ENCODE data around the gene WNK2. TPM values are rescaled to one million over a fixed set of nuclear protein-coding genes. Genes with fewer than 3 reads are reported as not detected.

The WNK2 gene
- total RNA-seq, 2 donors from 2014 or later: 2.6 to 3.8 TPM

GRCh38 chr9:93231121-93231694 is 47.3 kb downstream of the WNK2 start:
- no peak for DNase-seq (ENCODE audit: low spot score in 2 of 2)
- H3K9me3 Mint-ChIP-seq: no peaks in the 10 kb centered on the region
- no peak for ATAC-seq
- H3K36me3 Mint-ChIP-seq: no peaks in the 10 kb centered on the region
- no peak overlapping the region for H3K27ac Mint-ChIP-seq

- no peaks in the 10 kb centered on the region for H3K9me3 Mint-ChIP-seq
- DNase-seq (ENCODE audit: low spot score in 2 of 2) (no peak), ATAC-seq (no peak)
- no peaks in the 10 kb centered on the region for H3K36me3 Mint-ChIP-seq
- H3K27ac Mint-ChIP-seq: no peak overlapping the region
Measured at GRCh38 chr9:93231716-93232115, 47.8 kb downstream of the WNK2 start.

- H3K9me3 Mint-ChIP-seq: peaks cover 4% of the 10 kb centered on the region in 2 donors
Measured at GRCh38 chr9:93232388-93232960, 48.5 kb downstream of the WNK2 start.

DNA sequence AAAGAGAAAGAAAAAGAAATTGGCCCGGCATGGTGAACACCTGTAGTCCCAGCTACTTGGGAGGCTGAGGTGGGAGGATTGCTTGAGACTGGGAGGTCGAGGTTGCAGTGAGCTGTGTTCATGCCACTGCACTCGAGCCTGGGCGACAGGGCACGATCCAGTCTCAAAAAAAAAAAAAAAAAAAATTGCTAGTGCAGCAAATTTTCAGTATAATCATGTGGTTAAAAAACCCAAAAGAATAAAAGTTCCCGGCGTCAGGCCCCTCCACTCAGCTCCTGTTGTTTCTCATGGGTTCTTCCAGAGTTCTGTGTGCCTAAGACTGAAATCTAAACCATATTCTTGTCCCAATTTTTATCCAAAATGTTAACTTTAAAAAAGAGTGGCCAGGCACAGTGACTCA is 49.1 kb downstream of the WNK2 start:
- Mint-ChIP-seq H3K27ac (peak overlapping the region in 1 of 2 donors; percentile 22), H3K36me3 (peaks cover 0 to 9% of the 10 kb centered on the region in 2 donors), H3K9me3 (peaks cover 6 to 7% of the 10 kb centered on the region in 2 donors)
- DNase-seq (ENCODE audit: low spot score in 2 of 2) (no peak), ATAC-seq (no peak)

More at GRCh38 chr9:93232388-93232960, 48.5 kb downstream of the WNK2 start:
- DNase-seq (ENCODE audit: low spot score in 2 of 2) (no peak), ATAC-seq (no peak)
- Mint-ChIP-seq H3K27ac (peak overlapping the region in 1 of 2 donors; percentile 22), H3K36me3 (peaks cover 0 to 4% of the 10 kb centered on the region in 2 donors)

DNA sequence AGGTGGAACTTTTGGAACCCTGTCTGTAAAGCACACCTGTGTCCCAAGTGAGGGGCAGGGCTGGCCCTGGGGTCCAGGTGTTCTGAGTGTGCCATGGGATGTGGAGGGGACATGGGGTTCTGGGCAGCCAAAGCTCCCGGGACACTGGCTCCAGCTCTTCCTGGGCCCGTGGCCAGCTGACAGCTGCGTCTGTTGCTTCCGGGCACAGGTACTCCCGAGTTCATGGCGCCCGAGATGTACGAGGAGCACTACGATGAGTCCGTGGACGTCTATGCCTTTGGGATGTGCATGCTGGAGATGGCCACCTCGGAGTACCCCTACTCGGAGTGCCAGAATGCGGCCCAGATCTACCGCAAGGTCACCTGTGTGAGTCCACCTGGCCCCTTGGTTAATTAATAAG is 50.7 kb downstream of the WNK2 start:
- no peak for ATAC-seq
- no peak overlapping the region for H3K27ac Mint-ChIP-seq
- DNase-seq (ENCODE audit: low spot score in 2 of 2): no peak
- H3K36me3 Mint-ChIP-seq: peaks cover 0 to 11% of the 10 kb centered on the region in 2 donors
- peaks cover 6 to 8% of the 10 kb centered on the region in 2 donors for H3K9me3 Mint-ChIP-seq

- ATAC-seq (no peak), DNase-seq (ENCODE audit: low spot score in 2 of 2) (no peak)
- Mint-ChIP-seq H3K36me3 (peaks cover 0 to 11% of the 10 kb centered on the region in 2 donors), H3K9me3 (peaks cover 6 to 8% of the 10 kb centered on the region in 2 donors), H3K27ac (no peak overlapping the region)
Measured at GRCh38 chr9:93235300-93235960, 51.5 kb downstream of the WNK2 start.

DNA sequence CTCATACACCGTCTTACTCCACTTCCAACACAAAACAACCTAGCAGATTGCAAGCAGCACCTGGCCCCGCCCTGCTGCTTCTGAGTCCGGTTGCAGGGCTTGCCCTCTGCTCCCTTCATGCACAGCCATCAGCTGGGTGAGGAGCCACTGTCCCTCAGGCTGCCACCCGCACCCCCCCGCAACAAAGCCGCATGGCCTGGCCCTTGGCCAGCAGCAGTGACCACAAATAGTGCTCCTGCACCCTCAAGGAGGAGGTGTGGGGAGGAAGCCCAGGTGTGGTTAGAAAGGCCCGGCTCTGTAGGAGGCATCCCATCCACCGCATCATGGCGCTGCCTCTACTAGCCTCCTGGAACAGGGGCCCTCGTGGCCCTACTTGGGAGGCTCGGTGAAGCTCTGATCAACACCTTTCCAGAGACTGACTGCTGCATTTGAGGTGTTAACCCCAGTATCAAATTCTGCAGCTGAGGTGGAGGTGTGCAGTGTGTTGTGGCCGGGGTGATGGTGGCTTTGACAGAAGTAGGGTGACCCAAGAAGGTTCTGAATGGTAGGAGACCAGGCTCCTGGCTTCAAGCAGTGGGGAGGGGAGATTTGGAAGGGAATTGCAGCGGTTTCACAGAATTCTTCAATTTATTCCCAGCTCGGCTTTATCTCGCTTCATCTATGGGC is 52.7 kb downstream of the WNK2 start:
- Mint-ChIP-seq H3K27ac (no peak overlapping the region), H3K36me3 (peaks cover 0 to 11% of the 10 kb centered on the region in 2 donors), H3K9me3 (peaks cover 6 to 8% of the 10 kb centered on the region in 2 donors)
- DNase-seq (ENCODE audit: low spot score in 2 of 2) (no peak), ATAC-seq (no peak)

DNA sequence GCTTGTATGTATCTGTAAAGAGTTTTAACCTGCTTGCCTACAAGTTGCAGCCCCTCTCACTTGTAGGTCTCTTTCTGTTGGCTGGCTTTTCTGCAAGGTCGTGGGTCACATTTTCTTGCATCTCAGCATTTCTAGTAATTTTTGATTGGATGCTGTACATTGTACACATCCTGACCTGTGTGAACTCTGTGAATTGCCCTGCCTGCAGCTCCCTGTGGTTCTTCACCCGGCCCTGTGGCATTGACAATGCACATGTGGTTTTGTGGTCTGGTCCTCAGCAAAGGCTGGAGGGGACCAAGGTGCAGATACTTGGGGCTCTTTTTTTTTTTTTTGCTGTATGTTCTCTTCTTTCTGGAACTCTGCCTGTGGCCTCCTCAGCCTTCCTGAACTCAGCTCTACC is 53.6 kb downstream of the WNK2 start:
- no peak for DNase-seq (ENCODE audit: low spot score in 2 of 2)
- Mint-ChIP-seq H3K27ac (no peak overlapping the region), H3K36me3 (peaks cover 0 to 11% of the 10 kb centered on the region in 2 donors), H3K9me3 (peaks cover 6 to 8% of the 10 kb centered on the region in 2 donors)
- ATAC-seq: no peak

DNA sequence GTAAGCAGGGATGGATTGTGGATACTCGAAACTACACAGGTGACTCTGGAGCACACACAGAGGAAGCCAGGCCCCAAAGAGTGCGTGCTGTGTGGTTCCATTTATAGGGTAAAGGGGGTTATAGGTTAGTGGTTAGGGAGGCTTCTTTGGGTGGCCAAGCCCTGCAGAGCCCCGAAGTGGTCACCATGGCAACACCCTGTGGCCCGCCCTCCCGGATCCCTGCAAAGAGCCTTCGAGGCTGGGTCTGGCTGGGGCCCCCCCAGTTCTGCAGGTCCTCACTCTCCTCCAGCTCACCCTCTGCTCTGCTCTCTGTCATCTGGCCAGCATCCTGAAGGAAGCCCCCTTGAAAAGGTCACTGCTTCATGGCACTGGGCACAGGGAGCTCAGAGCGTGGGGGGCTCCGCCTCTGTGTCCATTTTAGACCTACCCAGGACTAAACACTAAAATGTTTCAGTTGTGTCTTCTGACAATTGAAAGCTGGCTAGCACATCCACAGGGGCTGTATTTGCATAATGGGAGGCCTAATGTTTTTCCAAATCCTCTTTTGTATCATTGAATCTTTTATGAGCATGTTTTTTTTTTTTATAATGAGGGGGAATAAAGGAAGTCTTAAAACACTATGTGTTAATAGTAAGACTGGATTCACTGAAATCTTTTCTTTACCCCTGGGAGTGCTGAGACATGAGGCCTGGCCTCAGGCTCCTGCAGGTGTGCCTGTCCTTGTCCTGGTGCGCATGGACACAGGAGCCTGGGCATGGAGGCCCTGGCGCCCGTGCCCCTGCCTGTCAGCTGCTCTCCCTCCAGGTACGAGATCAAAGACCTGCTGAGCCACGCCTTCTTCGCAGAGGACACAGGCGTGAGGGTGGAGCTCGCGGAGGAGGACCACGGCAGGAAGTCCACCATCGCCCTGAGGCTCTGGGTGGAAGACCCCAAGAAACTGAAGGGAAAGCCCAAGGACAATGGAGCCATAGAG is 55.3 kb downstream of the WNK2 start:
- no peak for ATAC-seq
- no peak for DNase-seq (ENCODE audit: low spot score in 2 of 2)
- Mint-ChIP-seq H3K9me3 (peaks cover 6 to 8% of the 10 kb centered on the region in 2 donors), H3K36me3 (peaks cover 0 to 11% of the 10 kb centered on the region in 2 donors), H3K27ac (no peak overlapping the region)

- peaks cover 6 to 8% of the 10 kb centered on the region in 2 donors for H3K9me3 Mint-ChIP-seq
- H3K36me3 Mint-ChIP-seq: peaks cover 0 to 11% of the 10 kb centered on the region in 2 donors
- ATAC-seq: no peak
- no peak overlapping the region for H3K27ac Mint-ChIP-seq
- no peak for DNase-seq (ENCODE audit: low spot score in 2 of 2)
Measured at GRCh38 chr9:93240891-93241334, 57.0 kb downstream of the WNK2 start.

DNA sequence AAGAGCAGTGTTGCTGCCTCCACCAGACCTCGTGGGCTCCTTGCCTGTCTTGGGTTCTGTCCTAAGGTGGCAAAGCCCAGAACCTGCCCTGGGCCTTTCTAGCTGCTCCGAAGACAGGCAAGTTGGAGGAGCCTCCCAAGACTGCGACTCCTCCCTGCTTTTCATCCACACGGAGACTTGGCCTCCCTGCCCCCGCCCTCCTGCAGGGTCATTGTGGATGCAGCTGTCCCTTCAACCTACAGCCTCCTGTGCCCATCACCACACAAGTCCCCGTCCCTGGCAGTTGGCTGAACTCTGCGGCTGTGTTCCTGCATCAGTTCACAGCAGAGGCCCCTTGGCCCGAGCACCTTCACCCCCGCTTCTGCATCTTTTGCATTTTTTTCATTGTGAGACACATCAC is 59.2 kb downstream of the WNK2 start:
- no peaks in the 10 kb centered on the region for H3K9me3 Mint-ChIP-seq
- DNase-seq (ENCODE audit: low spot score in 2 of 2) (no peak), ATAC-seq (no peak)
- no peak overlapping the region for H3K27ac Mint-ChIP-seq
- peaks cover 0 to 1% of the 10 kb centered on the region in 2 donors for H3K36me3 Mint-ChIP-seq

DNA sequence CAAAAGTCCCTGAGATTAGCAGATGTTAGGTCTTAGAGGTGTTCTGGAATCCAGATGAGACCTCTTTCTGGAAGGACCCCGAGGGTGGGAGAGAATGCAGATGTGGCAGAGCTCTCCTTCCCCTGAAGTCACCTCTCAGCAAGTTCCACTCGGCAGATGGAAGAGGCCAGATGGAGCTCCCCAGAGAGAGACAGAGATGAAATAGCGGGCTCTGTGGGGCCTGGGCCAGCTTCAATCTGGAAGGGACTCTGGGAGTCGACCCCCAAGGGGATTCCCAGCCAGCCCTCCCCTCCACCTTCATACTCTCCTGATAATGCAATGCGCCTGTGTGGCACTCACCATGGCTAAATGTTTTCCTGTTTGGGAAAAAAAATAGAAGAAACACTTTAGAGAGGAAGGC is 60.2 kb downstream of the WNK2 start:
- H3K27ac Mint-ChIP-seq: no peak overlapping the region
- no peak for DNase-seq (ENCODE audit: low spot score in 2 of 2)
- no peak for ATAC-seq
- H3K9me3 Mint-ChIP-seq: no peaks in the 10 kb centered on the region
- H3K36me3 Mint-ChIP-seq: no peaks in the 10 kb centered on the region

DNA sequence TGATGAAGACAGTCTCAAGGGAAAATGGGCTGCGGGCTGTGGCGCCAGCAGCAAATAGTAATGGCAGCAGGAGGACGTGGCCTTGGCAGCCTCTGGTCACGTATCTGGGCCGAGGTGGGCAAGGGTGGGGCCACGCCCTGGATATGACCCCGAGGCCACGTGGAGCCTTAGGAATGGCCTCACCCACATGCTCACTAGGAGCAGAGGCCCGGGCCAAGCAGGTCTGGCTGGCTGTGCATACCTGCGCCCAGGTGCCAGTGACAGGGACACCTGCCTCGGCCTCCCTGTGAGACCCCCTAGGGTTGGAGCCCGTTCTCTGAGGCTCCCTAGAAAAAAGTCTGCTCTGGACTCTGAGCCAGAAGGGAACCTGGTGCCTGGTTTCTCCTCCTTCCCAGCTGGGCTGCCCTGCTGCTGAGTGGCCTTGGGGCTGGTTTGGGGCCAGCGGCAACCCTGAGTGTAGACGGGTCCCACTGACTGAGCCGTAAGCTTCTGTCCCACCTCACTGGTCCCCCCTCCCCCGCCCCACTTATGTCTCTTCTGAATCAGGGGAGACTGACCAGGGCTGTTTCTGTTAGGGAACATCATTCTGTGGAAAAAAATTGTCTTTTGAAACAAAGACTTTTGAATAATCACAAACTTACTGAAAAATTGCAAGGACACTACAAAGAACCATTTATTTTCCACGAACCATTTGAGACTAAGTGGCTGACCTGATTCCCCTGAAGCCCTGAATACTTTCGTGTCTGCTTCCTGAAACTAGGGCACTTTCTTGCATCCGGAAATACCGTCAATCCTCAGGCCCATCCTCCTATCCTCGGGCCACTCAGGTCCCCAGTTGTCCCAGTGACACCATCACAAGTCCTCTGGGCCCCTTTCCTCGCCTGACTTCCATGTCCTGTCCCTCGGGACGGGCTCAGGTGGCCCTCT is 60.8 kb downstream of the WNK2 start:
- Mint-ChIP-seq H3K27ac (no peak overlapping the region), H3K9me3 (no peaks in the 10 kb centered on the region), H3K36me3 (no peaks in the 10 kb centered on the region)
- ATAC-seq: no peak
- no peak for DNase-seq (ENCODE audit: low spot score in 2 of 2)

DNA sequence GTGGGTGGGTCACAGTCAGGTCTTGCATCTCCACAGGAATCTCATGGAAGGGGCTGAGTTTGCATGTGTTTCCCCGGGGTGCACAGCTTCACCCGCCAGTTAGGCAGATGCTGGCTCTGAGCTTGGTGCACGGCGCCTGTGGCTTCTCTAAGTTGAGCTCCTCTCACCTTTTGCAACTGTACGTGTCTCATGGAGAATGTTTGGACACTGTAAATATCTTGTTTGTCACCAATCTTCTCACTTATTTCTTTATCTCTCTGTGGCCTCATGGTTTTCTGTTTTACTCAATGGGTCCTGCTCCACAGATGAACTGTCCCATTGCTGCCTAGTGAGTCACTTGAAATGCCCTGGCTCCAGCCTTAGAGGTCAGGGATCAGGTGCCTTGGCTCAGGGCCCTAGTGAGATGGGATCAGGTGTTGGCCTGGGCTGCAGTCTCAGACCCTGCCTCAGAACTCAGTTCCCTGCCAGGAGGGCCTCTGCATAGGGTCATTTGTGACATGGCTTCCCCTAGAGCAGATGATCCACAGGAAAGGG is 61.6 kb downstream of the WNK2 start:
- Mint-ChIP-seq H3K9me3 (no peaks in the 10 kb centered on the region), H3K36me3 (no peaks in the 10 kb centered on the region), H3K27ac (no peak overlapping the region)
- ATAC-seq (no peak), DNase-seq (ENCODE audit: low spot score in 2 of 2) (no peak)

- Mint-ChIP-seq H3K27ac (no peak overlapping the region), H3K9me3 (no peaks in the 10 kb centered on the region), H3K36me3 (no peaks in the 10 kb centered on the region)
- ATAC-seq (no peak), DNase-seq (ENCODE audit: low spot score in 2 of 2) (no peak)
Measured at GRCh38 chr9:93246111-93246510, 62.2 kb downstream of the WNK2 start.
